T-helper 1 cell treated with Interleukin-12 subunit alpha and Interleukin-12 subunit beta and Interleukin-4 antibody, amounts not matched to agents 30 ng/mL and 1 ng/mL, for 36 hours (primary cell): ENCODE results near the gene TC2N. TPM values are rescaled to one million over a fixed set of nuclear protein-coding genes. Genes with fewer than 3 reads are reported as not detected.
"Not testable (repeated sequence)": the region's sequence is repeated elsewhere in the genome, so short reads cannot be mapped to it uniquely, and the experiment has no call there.

Experiments used
- intact Hi-C: fragments of 100-400 bp; cut with micrococcal nuclease; formaldehyde crosslinking; loops from one replicate; pipeline ENCODE4 v1.15.1; 2024
- total RNA-seq: library from RNA; stranded (reverse); gene quantifications from 2 replicates; pipeline ENCODE4 v1.2.3, GENCODE V29; 2022

TC2N gene
- total RNA-seq, 1 donor from 2014 or later = 261 TPM

DNA sequence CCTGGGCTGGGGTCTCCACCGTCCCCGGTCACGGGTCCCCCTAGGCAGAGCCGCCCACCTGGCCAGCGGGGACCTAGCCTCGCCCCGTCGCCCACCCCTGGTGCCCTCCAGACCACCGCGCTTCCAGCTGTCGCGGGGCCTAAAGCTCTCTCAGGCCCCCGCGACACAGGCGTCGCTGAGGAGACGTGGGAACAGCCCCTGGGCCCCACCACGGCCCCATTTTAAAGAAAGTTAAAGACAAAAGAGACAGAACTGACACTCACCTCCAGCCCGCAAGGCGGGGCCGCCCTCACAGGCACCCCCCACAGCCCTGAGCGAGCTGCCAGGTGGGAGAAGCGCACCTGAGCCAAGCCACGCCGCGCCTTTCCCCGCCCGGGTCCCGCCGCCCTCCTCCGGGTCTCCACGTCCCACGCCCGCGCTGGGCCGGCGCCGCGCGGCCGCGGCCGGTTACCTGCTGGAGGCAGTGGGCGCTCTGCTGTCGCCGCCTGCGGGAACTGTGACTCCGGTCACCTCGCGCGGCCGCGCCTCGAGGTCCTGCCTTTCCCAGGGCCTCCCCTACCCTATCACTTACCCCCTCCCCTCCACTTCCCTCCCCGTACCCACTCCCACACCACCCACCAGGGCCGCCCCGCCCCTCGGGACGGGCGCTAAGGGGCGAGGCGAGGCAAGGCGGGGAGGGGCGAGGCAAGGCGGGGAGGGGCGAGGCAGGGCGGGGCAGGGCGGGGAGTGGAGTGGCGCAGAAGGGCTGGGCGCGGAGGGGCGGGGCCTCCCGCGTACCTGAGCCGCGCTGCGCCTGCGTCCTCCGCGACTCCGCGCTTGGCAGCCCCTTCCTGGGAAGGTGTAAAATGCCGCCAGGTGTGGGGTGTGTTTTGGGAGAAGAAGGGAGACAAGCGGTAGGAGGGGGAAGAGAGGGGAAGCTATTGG is 31.2 kb downstream of the TC2N start:
- intact Hi-C loops = loop anchor here (1.0 to 5.0 kb wide), 5 partner anchors 31 to 326 kb away; partner anchors contain the start of genes PPP4R3A, TC2N and TRIP11

DNA sequence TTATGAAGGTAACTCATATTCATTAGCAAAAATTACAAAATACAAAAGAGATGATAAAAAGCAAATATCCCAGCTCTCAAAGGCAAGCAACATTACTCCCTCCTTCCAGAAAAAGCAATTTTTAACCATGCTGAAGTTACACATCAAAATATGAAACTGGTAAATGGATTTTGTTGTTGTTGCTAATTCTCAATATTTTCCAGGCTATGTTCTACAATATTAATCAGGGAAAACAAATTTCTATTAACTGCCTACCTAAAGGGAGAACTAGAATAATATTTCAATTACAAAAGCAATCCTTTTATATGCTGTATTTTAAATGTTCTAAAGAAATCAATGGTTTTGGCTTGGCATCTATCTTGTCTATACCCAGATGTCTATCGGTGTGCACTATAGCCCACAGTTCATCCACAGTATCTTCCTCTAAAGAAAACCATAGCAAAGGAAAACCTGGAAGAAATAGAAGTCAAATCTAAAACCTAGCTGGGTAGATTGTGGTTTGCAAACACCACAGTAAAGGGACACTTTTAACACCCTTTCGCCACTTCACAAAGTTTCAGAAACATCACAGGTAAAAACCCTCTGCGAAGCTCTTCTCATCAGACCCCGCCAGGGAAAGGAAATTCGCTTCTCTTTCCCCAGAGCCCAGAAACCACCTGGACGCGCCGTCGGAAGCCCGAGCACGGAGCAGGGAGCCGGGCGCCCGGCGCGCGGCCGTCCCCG is 32.0 kb downstream of the TC2N start:
- intact Hi-C loops = loop anchor here (5.0 kb wide), 1 partner anchor 183 kb away; no protein-coding TSS in a partner anchor

DNA sequence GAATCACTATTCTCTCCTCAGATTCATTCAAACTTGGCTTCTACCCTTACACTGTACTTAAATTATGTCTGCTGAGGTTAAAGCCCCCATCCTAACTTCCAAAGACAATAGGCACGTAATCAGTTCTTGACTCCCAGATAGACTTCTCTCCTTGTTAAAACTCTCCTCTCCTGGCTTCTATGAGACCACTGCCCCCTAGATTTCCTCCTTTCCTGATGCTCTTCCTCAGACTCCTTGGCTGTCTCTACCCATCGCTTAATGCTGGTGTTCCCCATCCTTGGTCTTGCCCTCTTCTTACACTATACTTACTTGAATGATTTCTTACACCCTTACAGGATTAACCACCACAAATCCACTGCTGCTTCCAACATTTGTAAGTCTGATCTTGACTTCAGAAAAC is 32.8 kb downstream of the TC2N start:
- intact Hi-C loops = no loop called here

DNA sequence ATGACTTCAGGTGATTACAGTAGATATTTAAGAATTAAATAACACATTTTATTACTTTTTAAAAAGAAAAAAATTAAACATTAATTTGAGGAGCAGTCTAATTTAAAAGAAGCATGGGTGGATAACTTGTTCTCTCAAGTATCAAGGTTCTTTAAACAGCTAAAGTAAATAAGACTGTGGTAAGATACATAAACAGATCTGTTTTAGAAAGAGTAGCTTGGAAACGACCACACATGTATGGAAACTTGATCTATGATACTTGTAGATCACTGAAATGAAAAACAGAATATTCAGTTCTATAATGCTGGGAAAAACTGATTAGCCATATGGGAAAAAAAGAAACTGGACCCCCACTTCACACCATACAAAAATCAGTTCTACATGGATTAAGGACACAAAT is 36.0 kb downstream of the TC2N start:
- intact Hi-C loops = no loop called here

DNA sequence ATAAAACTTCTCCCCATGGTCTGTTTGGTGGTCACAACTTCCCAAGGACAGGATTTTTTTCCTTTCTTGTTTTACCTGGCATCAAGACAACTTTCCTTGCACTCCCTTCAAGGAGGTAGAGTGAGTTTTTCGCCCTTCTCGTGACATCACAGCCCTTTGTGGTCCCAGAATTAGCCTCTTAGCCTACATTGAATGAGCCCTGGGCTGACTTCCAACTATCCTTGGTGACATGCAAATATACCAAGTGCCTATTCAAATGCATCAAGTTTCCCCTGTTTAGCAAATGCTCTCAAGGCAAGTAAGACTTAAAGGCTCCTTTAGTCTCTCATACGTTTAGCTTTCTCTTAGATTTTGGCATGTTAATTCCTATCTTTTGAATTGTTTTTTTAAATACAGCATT is 36.6 kb downstream of the TC2N start:
- intact Hi-C loops = no loop called here

DNA sequence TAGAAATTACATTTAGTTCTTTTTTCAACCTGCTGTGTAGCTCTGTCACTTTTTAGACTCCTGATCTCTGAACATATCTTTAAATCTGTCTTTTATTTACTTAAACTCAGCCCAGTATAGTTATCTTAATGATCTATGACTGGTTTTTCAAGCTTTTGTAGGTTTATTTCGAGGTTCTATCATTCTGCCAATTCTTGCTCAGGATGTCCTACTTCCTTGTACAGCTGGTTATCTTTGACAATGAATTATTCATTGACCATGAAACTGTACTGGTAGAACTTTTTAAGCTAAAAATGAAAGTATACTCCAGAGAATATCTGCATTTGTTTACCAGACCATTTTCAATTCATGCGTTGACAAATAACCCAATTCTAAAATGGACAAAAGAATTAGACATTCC is 37.8 kb downstream of the TC2N start:
- intact Hi-C loops = no loop called here

DNA sequence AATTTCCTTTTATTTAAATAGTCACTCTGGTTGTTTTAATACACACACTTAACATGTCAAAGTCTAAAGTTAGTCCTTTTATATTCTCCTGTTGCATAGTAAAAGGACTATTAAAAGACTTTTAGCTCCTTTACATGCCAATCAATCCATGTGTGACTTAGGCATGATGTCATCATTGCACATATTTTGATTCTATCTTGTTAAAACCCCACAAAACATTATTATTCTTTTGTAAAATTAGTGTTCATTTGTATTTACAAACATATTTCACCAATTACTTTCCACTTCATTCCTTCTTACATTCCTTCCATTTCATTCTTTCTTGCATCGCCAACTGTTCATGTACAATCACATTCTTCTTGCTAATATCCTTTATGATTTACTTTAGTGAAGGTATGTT is 39.6 kb downstream of the TC2N start:
- intact Hi-C loops = no loop called here

DNA sequence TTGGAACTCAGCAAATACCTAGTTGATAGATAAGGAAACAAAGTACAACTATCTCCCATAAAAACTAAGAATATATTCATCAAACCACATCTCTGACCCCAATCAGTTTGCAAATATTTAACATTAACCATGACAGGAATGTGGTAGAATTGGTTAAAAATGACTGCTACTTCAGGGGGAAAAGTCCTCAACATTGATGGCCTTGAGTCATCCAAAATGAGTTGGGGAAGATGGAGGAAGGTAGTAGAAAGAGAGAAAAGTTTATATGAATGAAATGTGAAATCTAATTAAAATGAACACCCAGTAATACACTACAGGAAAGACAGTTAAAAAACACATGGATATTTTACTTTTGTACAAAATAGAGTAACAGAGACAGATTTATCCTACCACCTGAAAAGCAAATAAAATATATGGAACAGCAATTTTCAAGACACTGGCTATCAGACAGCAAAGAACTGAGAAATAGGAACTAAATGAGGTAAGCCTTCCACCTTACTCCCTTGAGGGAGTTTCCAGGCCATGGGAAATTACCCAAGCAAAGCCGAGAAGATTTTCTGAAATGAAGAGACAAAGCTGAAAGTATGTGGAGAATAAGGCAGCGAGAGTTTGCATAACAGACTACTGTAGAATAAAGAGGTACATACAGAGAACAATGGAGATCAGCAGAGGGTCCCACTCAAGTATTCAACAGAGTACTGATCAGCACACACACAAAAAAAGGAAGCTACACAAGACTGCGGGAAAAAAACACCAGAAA is 49.6 kb downstream of the TC2N start:
- intact Hi-C loops = no loop called here

DNA sequence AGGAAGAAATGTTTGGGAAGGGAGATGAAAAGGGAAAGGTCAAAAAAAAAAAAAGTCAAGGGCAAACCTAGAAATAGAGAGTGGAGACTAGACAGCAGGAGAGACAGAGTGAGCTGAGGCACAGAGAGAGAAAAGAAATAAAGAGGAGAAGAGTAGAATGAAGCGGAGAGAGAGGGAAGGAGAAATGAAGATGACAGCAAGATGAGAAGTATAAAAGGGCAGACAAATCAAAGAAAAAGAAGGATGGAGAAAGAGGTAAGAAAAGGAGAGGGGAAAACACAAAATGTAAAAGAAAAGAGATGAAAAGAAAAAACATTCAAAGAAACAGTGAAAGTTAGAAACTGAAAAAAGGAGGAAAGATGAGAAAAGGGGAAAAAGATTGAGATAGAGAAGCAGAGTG is 53.0 kb downstream of the TC2N start:
- intact Hi-C loops = no loop called here

DNA sequence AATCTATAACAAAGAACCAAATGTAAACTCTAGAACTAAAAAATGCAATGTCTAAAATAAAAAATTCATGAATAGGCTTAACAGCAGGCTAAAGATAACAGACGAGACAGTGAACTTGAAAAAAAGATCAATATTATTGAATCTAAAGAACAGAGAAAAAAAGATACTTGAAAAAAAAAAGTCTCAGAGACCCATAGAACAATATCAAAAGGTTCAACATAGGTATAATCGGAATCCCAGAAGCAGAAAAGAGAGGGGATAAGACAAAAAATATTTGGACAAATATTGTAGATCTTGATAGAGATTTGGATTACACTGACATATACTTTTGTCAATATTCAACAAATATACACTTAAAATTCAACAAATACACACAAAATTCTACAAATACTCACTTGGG is 56.6 kb downstream of the TC2N start:
- intact Hi-C loops = no loop called here

DNA sequence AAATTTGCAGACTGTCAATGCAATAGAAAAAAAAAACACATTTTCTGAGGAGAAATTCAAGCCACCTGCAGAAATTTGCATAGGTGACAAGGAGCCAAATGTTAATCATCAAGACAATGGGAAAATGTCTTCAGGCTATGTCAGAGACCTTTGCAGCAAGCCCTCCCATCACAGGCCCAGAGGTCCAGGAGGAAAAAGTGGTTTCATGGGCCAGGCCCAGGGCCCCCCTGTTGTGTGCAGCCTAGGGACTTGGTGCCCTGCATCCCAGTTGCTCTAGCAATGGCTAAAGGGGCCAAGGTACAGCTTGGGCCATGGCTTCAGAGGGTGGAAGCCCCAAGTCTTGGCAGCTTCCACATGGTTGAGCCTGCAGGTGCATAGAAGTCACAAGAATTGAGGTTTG is 60.6 kb downstream of the TC2N start:
- intact Hi-C loops = no loop called here

DNA sequence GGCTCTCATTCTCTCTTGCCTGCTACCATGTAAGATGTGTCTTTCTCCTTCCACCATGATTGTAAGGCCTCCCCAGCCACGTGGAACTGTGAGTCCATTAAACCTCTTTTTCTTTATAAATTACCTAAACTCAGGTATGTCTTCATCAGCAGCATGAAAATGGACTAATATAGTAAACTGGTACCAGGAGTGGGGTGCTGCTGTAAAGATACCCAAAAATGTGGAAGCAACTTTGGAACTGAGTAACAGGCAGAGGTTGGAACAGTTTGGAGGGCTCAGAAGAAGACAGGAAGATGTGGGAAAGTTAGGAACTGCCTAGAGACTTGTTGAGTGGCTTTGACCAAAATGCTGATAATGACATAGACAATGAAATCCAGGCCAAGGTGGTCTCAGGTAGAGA is 61.2 kb downstream of the TC2N start:
- intact Hi-C loops = not testable (repeated sequence)

DNA sequence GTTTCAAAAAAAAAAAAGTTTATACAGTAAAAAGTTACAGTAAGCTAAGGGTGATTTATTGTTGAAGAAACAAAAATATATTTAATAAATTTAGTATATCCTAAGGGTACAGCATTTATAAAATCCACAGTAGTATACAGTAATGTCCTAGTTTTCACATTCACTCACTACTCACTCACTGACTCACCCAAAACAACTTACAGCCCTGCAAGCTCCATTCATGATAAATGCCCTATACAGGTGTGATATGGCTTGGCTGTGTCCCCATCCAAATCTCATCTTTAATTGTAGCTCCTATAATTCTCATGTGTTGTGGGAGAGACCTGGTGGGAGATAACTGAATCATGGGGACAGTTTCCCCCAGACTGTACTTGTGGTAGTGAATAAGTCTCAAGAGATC is 61.7 kb downstream of the TC2N start:
- intact Hi-C loops = no loop called here

DNA sequence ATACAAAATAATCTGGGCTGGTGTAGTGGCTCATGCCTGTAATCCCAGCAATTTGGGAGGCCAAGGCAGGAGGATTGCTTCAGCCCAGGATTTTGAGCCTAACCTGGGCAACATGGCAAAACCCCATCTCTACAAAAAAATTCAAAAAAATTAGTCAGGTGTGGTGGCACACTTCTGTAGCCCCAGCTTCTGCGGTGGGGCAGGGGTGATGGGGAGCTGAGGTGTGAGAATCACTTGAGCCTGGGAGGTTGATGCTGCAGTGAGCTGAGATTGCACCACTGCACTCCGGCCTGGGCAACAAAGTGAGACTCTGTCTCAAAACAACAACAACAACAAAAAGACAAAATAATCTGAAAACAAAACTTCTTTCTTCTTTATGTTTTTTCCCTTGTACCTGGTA is 66.0 kb downstream of the TC2N start:
- intact Hi-C loops = no loop called here

DNA sequence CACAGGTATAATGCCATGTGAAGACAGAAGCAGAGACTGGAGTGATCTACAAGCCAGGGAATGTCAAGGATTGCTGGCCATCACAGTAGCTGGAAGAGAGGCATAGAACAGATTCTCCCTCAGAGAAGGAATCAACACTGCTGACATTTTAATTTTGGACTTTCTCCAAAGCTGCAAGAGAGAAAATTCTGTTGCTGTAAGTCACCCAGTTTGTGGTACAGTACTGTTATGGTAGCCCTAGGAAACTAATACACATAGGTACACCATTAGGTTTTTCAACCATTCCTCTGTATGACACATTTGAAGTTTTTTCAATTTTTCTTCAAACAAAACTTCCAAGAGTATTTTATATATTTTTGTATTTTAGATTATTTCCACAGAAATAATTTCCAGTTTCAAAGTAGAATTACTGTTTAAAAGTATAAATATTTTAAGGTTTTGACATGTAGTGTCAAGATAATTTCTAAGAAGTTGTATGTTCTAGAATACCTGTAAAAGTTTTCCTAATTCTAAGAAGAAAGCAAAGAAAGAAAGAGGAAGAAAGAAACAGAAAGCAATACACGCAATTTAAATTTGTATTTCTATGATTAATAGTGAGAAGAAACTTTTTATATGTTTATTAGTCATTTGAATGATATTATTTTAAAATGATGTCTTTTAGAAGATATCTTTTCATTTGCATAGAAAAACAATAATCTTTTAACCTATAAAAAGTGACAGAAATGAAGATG is 70.6 kb downstream of the TC2N start:
- intact Hi-C loops = loop anchor here (5.0 to 10.0 kb wide), 3 partner anchors 116 to 1588 kb away; no protein-coding TSS in a partner anchor

DNA sequence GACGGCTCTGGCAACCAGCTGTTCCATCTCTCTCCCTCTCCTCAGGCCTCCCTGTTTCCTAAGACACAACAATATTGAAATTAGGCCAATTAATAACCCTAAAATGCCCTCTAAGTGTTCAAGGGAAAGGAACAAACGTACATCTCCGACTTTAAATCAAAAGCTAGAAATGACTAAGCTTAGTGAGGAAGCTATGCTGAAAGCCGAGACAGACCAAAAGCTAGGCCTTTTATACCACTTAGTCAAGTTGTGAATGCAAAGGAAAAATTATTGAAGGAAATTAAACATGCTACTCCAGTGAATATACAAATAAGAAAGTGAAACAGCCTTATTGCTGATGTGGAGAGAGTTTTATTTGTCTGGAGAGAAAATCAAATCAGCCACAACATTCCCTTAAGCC is 73.6 kb downstream of the TC2N start:
- intact Hi-C loops = loop anchor here (10.0 kb wide), 2 partner anchors 319 to 1591 kb away; no protein-coding TSS in a partner anchor

DNA sequence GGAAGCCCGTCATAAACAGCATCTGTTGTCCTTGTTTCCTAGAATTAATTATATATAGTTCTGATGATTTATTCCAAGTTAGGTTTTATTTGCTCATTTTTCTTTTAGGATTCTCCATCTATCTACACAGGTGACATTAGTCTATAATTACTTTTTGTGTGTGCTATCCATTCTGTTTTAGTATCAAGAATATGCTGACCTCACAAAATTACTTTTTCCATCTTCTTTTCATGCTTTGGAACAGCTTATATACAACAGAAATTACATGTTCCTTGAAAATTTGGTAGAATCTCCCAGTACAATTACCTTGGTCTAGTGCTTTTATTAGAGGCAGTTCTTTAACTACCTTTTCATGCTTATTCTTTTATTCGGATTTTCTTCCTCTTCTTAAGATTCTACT is 81.1 kb downstream of the TC2N start:
- intact Hi-C loops = no loop called here

DNA sequence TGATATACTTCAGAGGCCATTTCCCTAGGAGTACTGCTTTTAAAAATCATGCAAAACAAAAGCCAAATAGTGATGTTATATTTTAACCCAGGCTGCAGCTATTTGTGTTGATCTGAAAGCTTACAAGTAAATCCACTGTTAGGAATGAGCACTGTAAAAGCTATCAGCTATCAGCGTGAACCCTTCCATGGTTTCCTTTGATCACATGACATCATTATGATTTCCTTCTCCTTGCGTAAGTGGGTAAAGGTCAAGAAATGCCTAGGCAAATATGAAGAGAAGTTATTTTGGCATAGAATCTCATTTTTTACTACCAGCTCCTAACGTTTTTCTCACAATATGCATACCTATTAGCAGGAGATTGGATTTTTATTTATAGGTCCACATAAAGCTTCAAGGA is 86.9 kb downstream of the TC2N start:
- intact Hi-C loops = no loop called here

DNA sequence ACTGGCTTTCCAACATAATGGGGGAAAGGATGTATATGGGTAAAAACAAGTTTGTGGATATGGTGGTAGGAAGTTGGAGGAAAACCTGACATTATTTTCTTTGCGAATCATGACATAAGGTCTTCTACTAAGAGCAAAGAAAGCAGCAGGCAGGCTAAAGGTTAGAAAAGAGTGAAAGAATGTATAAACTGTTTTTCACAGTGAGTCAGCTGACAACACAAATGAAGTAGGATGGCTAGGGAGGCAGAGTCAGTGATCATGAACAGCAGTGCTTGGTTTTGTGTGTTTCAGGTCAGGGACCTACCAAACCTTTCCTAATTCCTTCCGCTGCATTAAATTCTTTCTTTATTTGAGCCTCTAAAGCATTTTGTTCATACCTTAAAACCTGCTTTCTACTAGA is 89.1 kb downstream of the TC2N start:
- intact Hi-C loops = no loop called here

DNA sequence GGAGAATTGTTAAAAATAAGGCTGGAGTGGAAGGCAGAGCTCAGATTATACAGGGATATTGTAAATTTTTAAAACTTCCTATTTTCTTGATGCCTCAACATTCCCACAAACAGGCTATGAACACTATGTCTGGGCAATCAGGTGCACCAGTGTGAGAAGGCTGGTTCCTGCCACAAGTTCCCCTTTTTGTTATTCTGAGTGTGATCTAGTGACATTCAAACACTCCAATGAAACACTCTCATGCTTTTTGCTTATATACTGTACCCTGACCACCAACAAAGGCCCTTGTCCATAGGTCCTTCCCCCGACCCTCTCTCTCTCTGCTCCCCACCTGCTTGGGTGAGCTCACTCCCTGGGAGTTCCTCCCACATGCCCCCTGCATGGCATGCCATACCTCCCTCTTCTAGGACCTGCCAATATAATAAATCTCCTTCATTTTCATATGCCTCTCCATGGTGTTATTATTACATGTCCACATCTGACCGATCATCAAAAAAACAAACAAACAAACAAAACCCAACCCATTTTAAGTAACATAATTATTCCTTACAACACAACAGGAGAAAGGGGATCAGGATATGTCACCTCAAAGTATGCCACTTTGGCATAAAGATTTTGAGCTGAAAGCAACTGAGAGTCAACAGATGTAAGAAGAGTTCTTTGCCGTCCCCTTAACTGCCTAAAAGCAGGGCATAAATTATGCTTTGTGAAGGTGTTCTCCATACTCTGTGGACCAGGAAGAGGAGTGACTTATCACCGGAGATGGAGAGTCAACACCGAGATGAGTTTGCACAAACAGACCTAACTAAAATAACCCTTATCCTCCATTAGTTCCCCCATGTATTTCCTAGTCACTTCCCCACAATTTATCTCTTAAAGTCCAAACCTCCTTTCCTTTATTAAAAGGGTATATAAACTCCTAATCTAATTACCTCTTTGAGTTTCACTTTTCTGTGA is 92.9 kb downstream of the TC2N start:
- intact Hi-C loops = no loop called here
